ENCODE results near the gene TBC1D5. TPM values are rescaled to one million over a fixed set of nuclear protein-coding genes. Genes with fewer than 3 reads are reported as not detected.

Gene TBC1D5
- total and polyA plus RNA-seq, 10 donors: 6.4 to 140 (median 97.1) TPM

- Histone ChIP-seq H3K27ac (no peak overlapping the region), H3K36me3 (peaks cover 0 to 15% (median 0%) of the 10 kb centered on the region in 6 donors), H3K4me1 (no peaks in the 10 kb centered on the region), H3K9me3 (peaks cover 0 to 13% (median 5%) of the 10 kb centered on the region in 8 donors), H3K4me3 (no peak overlapping the region), H3K27me3 (replicated peaks in 1 of 7) (no peaks in the 10 kb centered on the region)
- 81 to 90% (median 83%) methylated on average over 3 of the region's 3 CpGs for WGBS, 5 donors
- intact Hi-C loops (cut with DNase I; ENCODE audit: low total_unique reads): no loop called here
- DNase-seq: no peak
- TF ChIP-seq POLR2A (IDR thresholded peaks at IDR 0.05) (no peak), POLR2AphosphoS5 (IDR thresholded peaks at IDR 0.05) (no peak), CTCF (IDR thresholded peaks at IDR 0.05 in 8 of 11, conservative IDR thresholded peaks at IDR 0.05 in 3 of 11) (no peak)
Observed at GRCh38 chr3:17442332-17443049, 299.9 kb downstream of the TBC1D5 start.

GRCh38 chr3:17433876-17434275 lies 308.6 kb downstream of the TBC1D5 start:
- DNase-seq: no peak
- H3K27ac ChIP-seq: no peak overlapping the region
- H3K4me1 ChIP-seq: peaks cover 0 to 9% (median 0%) of the 10 kb centered on the region in 6 donors
- H3K4me3 ChIP-seq: no peak overlapping the region
- TF ChIP-seq CTCF (IDR thresholded peaks at IDR 0.05 in 8 of 11, conservative IDR thresholded peaks at IDR 0.05 in 3 of 11) (no peak), POLR2A (IDR thresholded peaks at IDR 0.05) (no peak), POLR2AphosphoS5 (IDR thresholded peaks at IDR 0.05) (no peak)
- H3K9me3 ChIP-seq: peaks cover 0 to 11% (median 5%) of the 10 kb centered on the region in 8 donors
- H3K27me3 ChIP-seq (replicated peaks in 1 of 7): no peaks in the 10 kb centered on the region
- H3K36me3 ChIP-seq: peaks cover 0 to 20% (median 0%) of the 10 kb centered on the region in 6 donors
- 90 to 98% (median 93%) methylated on average over 4 of the region's 4 CpGs for WGBS, 5 donors
- intact Hi-C loops (cut with DNase I; ENCODE audit: low total_unique reads): loop anchor here (5.0 kb wide), 1 partner anchor 408 kb away; no protein-coding TSS in a partner anchor

- intact Hi-C loops (cut with DNase I; ENCODE audit: low total_unique reads): loop anchor here (5.0 kb wide), 1 partner anchor 410 kb away; no protein-coding TSS in a partner anchor
- no peaks in the 10 kb centered on the region for H3K27me3 ChIP-seq (replicated peaks in 1 of 7)
- peaks cover 0 to 9% (median 0%) of the 10 kb centered on the region in 6 donors for H3K4me1 ChIP-seq
- no peak for DNase-seq
- H3K4me3 ChIP-seq: no peak overlapping the region
- TF ChIP-seq POLR2AphosphoS5 (IDR thresholded peaks at IDR 0.05) (no peak), POLR2A (IDR thresholded peaks at IDR 0.05) (no peak), CTCF (IDR thresholded peaks at IDR 0.05 in 8 of 11, conservative IDR thresholded peaks at IDR 0.05 in 3 of 11) (no peak)
- H3K9me3 ChIP-seq: no peaks in the 10 kb centered on the region
- no peak overlapping the region for H3K27ac ChIP-seq
- peaks cover 0 to 12% (median 0%) of the 10 kb centered on the region in 6 donors for H3K36me3 ChIP-seq
Observed at GRCh38 chr3:17432236-17432635, 310.2 kb downstream of the TBC1D5 start.

GRCh38 chr3:17431484-17432045 lies 310.9 kb downstream of the TBC1D5 start:
- no peaks in the 10 kb centered on the region for H3K9me3 ChIP-seq
- 93 to 100% (median 99%) methylated on average over 2 of the region's 2 CpGs for WGBS, 5 donors
- no peak overlapping the region for H3K4me3 ChIP-seq
- H3K36me3 ChIP-seq: peaks cover 0 to 12% (median 0%) of the 10 kb centered on the region in 6 donors
- peaks cover 0 to 9% (median 0%) of the 10 kb centered on the region in 6 donors for H3K4me1 ChIP-seq
- TF ChIP-seq POLR2A (IDR thresholded peaks at IDR 0.05) (no peak), POLR2AphosphoS5 (IDR thresholded peaks at IDR 0.05) (no peak), CTCF (IDR thresholded peaks at IDR 0.05 in 8 of 11, conservative IDR thresholded peaks at IDR 0.05 in 3 of 11) (no peak)
- no peak for DNase-seq
- intact Hi-C loops (cut with DNase I; ENCODE audit: low total_unique reads): loop anchor here (5.0 kb wide), 1 partner anchor 411 kb away; no protein-coding TSS in a partner anchor
- no peak overlapping the region for H3K27ac ChIP-seq
- no peaks in the 10 kb centered on the region for H3K27me3 ChIP-seq (replicated peaks in 1 of 7)
